ENCODE measurements around the gene NCK1. TPM values are rescaled to one million over a fixed set of nuclear protein-coding genes. Genes with fewer than 3 reads are reported as not detected.

NCK1 gene
- total RNA-seq (10 to 100 TPM; 30.9 to 33.3 TPM), polyA plus RNA-seq (62.9 TPM)

- Histone ChIP-seq H3K36me3 (ENCODE audit: insufficient read depth, low read length) (no peaks in the 10 kb centered on the region), H3K4me1 (ENCODE audit: insufficient read depth, low read length) (peaks cover 23% of the 10 kb centered on the region), H3K4me3 (ENCODE audit: low read length) (peak within 1 kb of the TSS; percentile 96), H3K27me3 (ENCODE audit: insufficient read depth, low read length, poor library complexity, severe bottlenecking) (no peaks in the 10 kb centered on the region), H3K9me3 (ENCODE audit: low read length) (no peaks in the 10 kb centered on the region), H3K27ac (ENCODE audit: low read depth, low read length) (peak within 1 kb of the TSS; percentile 90)
- CTCF ChIA-PET, result interaction anchor here (0.7 to 4.9 kb wide), 22 partner anchors 9 to 666 kb away, joined by 3 to 61 read pairs (median 4); partner anchors contain the start of genes IL20RB, MSL2 and STAG1
- POLR2A ChIA-PET, result interaction anchor here (0.5 to 4.4 kb wide), 14 partner anchors 9 to 668 kb away, joined by 3 to 71 read pairs (median 5); partner anchors contain the start of genes MSL2 and STAG1
- Mint-ChIP-seq H3K27ac (peak within 1 kb of the TSS; percentile 94 to 99 (median 98)), H3K36me3 (peaks cover 3 to 31% (median 11%) of the 10 kb centered on the region in 3 donors), H3K27me3 (peaks cover 0 to under 1% of the 10 kb centered on the region in 2 donors), H3K4me3 (peak within 1 kb of the TSS; percentile 91 to 99 (median 97)), H3K4me1 (peaks cover 50 to 78% (median 77%) of the 10 kb centered on the region in 3 donors), H3K9me3 (peaks cover 0 to 4% (median 3%) of the 10 kb centered on the region in 5 donors)
- DNase-seq, result peak; percentile 97 to 99 (median 99)
Observed at GRCh38 chr3:136861890-136862616, at the start of gene NCK1. TSS of gene NCK1 (plus strand) at chr3:136862208. CDS start at chr3:136928002, 65,794 bp downstream.

- POLR2A ChIA-PET, result no interaction called here
Observed at GRCh38 chr3:136817448-136817847, 44.6 kb upstream of the NCK1 start.

GRCh38 chr3:136818191-136818768 is 43.7 kb upstream of the NCK1 start:
- POLR2A ChIA-PET, result no interaction called here

More at GRCh38 chr3:136817448-136817847, 44.6 kb upstream of the NCK1 start:
- no peak for DNase-seq
- Mint-ChIP-seq H3K4me1 (peaks cover 19 to 26% (median 24%) of the 10 kb centered on the region in 3 donors), H3K27ac (peak overlapping the region in 1 of 8 donors; percentile 30), H3K9me3 (no peaks in the 10 kb centered on the region), H3K36me3 (peaks cover 0 to 5% (median 0%) of the 10 kb centered on the region in 3 donors), H3K4me3 (peak overlapping the region in 5 of 7 donors; percentile 18 to 92 (median 87)), H3K27me3 (peaks cover 26 to 34% of the 10 kb centered on the region in 2 donors)
- Histone ChIP-seq H3K4me3 (ENCODE audit: low read length) (no peak overlapping the region), H3K4me1 (ENCODE audit: insufficient read depth, low read length) (peaks cover 20% of the 10 kb centered on the region), H3K36me3 (ENCODE audit: insufficient read depth, low read length) (no peaks in the 10 kb centered on the region), H3K27ac (ENCODE audit: low read depth, low read length) (no peak overlapping the region), H3K27me3 (ENCODE audit: insufficient read depth, low read length, poor library complexity, severe bottlenecking) (peaks cover 24% of the 10 kb centered on the region), H3K9me3 (ENCODE audit: low read length) (no peaks in the 10 kb centered on the region)
- CTCF ChIA-PET, result no interaction called here

GRCh38 chr3:136818769-136819391 is 43.1 kb upstream of the NCK1 start, which contains the start of gene SLC35G2:
TSS of gene SLC35G2 (plus strand) at chr3:136819126. CDS start at chr3:136854461, 35,335 bp downstream.
- H3K4me3 Mint-ChIP-seq, result peak within 1 kb of the TSS; percentile 86 to 96 (median 92)
- H3K36me3 ChIP-seq (ENCODE audit: insufficient read depth, low read length), result no peaks in the 10 kb centered on the region
- DNase-seq, result peak; percentile 21 to 65 (median 28)
- H3K9me3 Mint-ChIP-seq, result peaks cover 0 to 5% (median 0%) of the 10 kb centered on the region in 5 donors
- H3K27me3 ChIP-seq (ENCODE audit: insufficient read depth, low read length, poor library complexity, severe bottlenecking), result peaks cover 24% of the 10 kb centered on the region
- H3K4me3 ChIP-seq (ENCODE audit: low read length), result peak within 1 kb of the TSS; percentile 67
- POLR2A ChIA-PET, result no interaction called here
- peak within 1 kb of the TSS in 7 of 8 donors; percentile 44 to 96 (median 73) for H3K27ac Mint-ChIP-seq
- peaks cover 0 to 5% (median 1%) of the 10 kb centered on the region in 3 donors for H3K36me3 Mint-ChIP-seq
- peaks cover 20% of the 10 kb centered on the region for H3K4me1 ChIP-seq (ENCODE audit: insufficient read depth, low read length)
- no peaks in the 10 kb centered on the region for H3K9me3 ChIP-seq (ENCODE audit: low read length)
- peaks cover 27 to 34% of the 10 kb centered on the region in 2 donors for H3K27me3 Mint-ChIP-seq
- CTCF ChIA-PET, result no interaction called here
- peaks cover 19 to 26% (median 24%) of the 10 kb centered on the region in 3 donors for H3K4me1 Mint-ChIP-seq
- H3K27ac ChIP-seq (ENCODE audit: low read depth, low read length), result peak within 1 kb of the TSS; percentile 25

More at GRCh38 chr3:136818191-136818768, 43.7 kb upstream of the NCK1 start:
- peaks cover 24% of the 10 kb centered on the region for H3K27me3 ChIP-seq (ENCODE audit: insufficient read depth, low read length, poor library complexity, severe bottlenecking)
- H3K36me3 Mint-ChIP-seq, result peaks cover 0 to 5% (median 0%) of the 10 kb centered on the region in 3 donors
- H3K27me3 Mint-ChIP-seq, result peaks cover 27 to 34% of the 10 kb centered on the region in 2 donors
- H3K4me1 ChIP-seq (ENCODE audit: insufficient read depth, low read length), result peaks cover 20% of the 10 kb centered on the region
- H3K4me3 ChIP-seq (ENCODE audit: low read length), result peak overlapping the region; percentile 67
- peak overlapping the region in 7 of 8 donors; percentile 38 to 96 (median 73) for H3K27ac Mint-ChIP-seq
- peaks cover 0 to 3% (median 0%) of the 10 kb centered on the region in 5 donors for H3K9me3 Mint-ChIP-seq
- no peaks in the 10 kb centered on the region for H3K9me3 ChIP-seq (ENCODE audit: low read length)
- H3K27ac ChIP-seq (ENCODE audit: low read depth, low read length), result peak overlapping the region; percentile 25
- no peaks in the 10 kb centered on the region for H3K36me3 ChIP-seq (ENCODE audit: insufficient read depth, low read length)
- peaks cover 19 to 26% (median 24%) of the 10 kb centered on the region in 3 donors for H3K4me1 Mint-ChIP-seq
- H3K4me3 Mint-ChIP-seq, result peak overlapping the region; percentile 86 to 96 (median 92)
- CTCF ChIA-PET, result no interaction called here
- DNase-seq, result peak in 4 of 5 donors; percentile 0 to 52 (median 4)

- ChIA-PET POLR2A (no interaction called here), CTCF (no interaction called here)
- Mint-ChIP-seq H3K4me1 (peaks cover 19 to 26% (median 24%) of the 10 kb centered on the region in 3 donors), H3K27me3 (peaks cover 29 to 34% of the 10 kb centered on the region in 2 donors), H3K9me3 (peaks cover 0 to 6% (median 1%) of the 10 kb centered on the region in 5 donors), H3K36me3 (peaks cover 0 to 5% (median 3%) of the 10 kb centered on the region in 3 donors), H3K27ac (peak overlapping the region in 6 of 8 donors; percentile 6 to 92 (median 69)), H3K4me3 (peak overlapping the region; percentile 85 to 96 (median 88))
- H3K36me3 ChIP-seq (ENCODE audit: insufficient read depth, low read length), result no peaks in the 10 kb centered on the region
- H3K4me3 ChIP-seq (ENCODE audit: low read length), result peak overlapping the region; percentile 67
- H3K27me3 ChIP-seq (ENCODE audit: insufficient read depth, low read length, poor library complexity, severe bottlenecking), result peaks cover 24% of the 10 kb centered on the region
- no peaks in the 10 kb centered on the region for H3K9me3 ChIP-seq (ENCODE audit: low read length)
- peak overlapping the region; percentile 25 for H3K27ac ChIP-seq (ENCODE audit: low read depth, low read length)
- peak in 2 of 5 donors; percentile 1 to 6 for DNase-seq
- peaks cover 20% of the 10 kb centered on the region for H3K4me1 ChIP-seq (ENCODE audit: insufficient read depth, low read length)
Observed at GRCh38 chr3:136819392-136819730, 42.6 kb upstream of the NCK1 start.

DNA sequence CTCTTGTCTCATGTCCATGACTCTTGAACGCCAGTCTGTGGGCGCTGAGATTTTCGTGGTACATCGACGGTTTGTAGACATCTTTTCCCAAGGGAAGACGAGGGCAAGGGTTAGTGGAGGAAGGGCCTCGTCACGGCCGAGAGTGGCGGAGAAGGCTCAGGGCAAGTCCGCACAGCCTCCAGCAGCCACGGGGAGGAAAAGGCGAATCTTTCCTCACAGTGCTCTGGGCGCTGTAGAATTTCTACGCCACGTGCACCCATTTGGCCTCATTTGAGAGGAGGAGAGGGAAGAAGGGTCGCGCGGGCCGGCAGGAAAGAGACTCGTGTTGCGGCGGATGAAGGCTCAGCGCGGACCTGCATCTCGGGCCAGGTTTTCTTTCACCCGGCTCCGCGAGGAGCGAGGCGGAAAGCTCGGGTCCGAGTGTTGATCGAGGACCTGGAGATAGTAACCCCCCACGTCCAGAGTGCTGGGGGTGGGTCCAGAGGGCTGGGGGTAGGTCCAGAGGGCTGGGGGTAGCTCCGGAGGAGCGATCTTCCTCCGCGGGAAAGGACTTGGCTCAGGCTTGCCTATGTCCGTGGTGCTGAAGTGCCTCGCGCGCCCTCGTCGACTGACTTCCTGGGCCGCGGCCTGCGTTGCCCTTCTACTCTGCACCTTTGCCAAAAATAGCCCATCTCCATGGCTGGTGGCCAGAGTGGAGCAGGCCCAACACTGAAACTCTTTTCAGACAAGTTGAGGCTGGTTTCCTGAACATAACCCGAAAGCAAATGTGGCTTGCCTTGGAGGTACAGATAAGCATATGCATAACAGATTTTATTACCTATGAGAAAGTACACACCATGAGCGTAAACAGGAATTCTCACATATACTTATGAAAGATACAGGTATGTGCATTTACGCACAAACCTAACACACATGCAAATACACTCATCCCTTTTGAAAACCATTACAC is 42.0 kb upstream of the NCK1 start:
- H3K27me3 Mint-ChIP-seq, result peaks cover 34% of the 10 kb centered on the region in 2 donors
- POLR2A ChIA-PET, result no interaction called here
- peak overlapping the region in 6 of 8 donors; percentile 6 to 92 (median 69) for H3K27ac Mint-ChIP-seq

DNA sequence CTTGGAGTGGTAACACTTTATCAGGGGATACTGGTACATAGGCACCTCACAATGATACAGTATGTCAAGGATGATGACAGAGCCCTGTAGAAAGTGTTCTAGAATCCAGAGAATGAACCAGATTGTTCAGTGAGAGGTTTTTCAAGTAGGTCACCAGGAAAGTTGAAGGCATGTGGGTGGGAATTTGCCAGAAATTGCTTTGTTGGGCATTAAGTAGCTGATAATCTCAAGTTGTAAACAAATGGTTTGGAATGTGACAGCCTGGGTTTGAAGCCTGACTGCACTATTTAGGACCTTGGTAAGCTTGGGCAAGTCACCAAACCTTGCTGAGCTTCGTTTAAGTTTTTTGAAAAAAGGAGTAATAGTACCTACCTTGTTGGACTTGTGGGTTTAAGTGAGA is 30.5 kb upstream of the NCK1 start:
- Histone ChIP-seq H3K36me3 (ENCODE audit: insufficient read depth, low read length) (no peaks in the 10 kb centered on the region), H3K27me3 (ENCODE audit: insufficient read depth, low read length, poor library complexity, severe bottlenecking) (no peaks in the 10 kb centered on the region), H3K9me3 (ENCODE audit: low read length) (no peaks in the 10 kb centered on the region), H3K4me3 (ENCODE audit: low read length) (no peak overlapping the region), H3K4me1 (ENCODE audit: insufficient read depth, low read length) (no peaks in the 10 kb centered on the region), H3K27ac (ENCODE audit: low read depth, low read length) (no peak overlapping the region)
- no peak for DNase-seq
- Mint-ChIP-seq H3K4me3 (no peak overlapping the region), H3K36me3 (peaks cover 0 to 18% (median 1%) of the 10 kb centered on the region in 3 donors), H3K4me1 (no peaks in the 10 kb centered on the region), H3K27ac (no peak overlapping the region), H3K9me3 (peaks cover 0 to 4% (median 0%) of the 10 kb centered on the region in 5 donors), H3K27me3 (peaks cover 5 to 29% of the 10 kb centered on the region in 2 donors)
- CTCF ChIA-PET, result interaction anchor here (1.2 kb wide), 1 partner anchor 182 kb away, joined by 4 read pairs; no protein-coding TSS in a partner anchor
- POLR2A ChIA-PET, result no interaction called here

More for the DNA sequence above, 42.0 kb upstream of the NCK1 start:
- H3K4me3 ChIP-seq (ENCODE audit: low read length), result peak overlapping the region; percentile 67
- peaks cover 20% of the 10 kb centered on the region for H3K4me1 ChIP-seq (ENCODE audit: insufficient read depth, low read length)
- peak; percentile 9 to 54 (median 20) for DNase-seq
- no peak overlapping the region for H3K27ac ChIP-seq (ENCODE audit: low read depth, low read length)
- no peaks in the 10 kb centered on the region for H3K9me3 ChIP-seq (ENCODE audit: low read length)
- H3K36me3 ChIP-seq (ENCODE audit: insufficient read depth, low read length), result no peaks in the 10 kb centered on the region
- CTCF ChIA-PET, result interaction anchor here (1.5 kb wide), 1 partner anchor 68 kb away, joined by 3 read pairs; the partner anchor contains the start of gene STAG1
- H3K36me3 Mint-ChIP-seq, result peaks cover 0 to 5% (median 3%) of the 10 kb centered on the region in 3 donors
- H3K27me3 ChIP-seq (ENCODE audit: insufficient read depth, low read length, poor library complexity, severe bottlenecking), result peaks cover 24% of the 10 kb centered on the region
- peaks cover 0 to 6% (median 2%) of the 10 kb centered on the region in 5 donors for H3K9me3 Mint-ChIP-seq
- peaks cover 19 to 26% (median 24%) of the 10 kb centered on the region in 3 donors for H3K4me1 Mint-ChIP-seq
- H3K4me3 Mint-ChIP-seq, result peak overlapping the region; percentile 85 to 96 (median 88)
